ENCODE measurements around the gene CEACAM5.

Gene CEACAM5

DNA sequence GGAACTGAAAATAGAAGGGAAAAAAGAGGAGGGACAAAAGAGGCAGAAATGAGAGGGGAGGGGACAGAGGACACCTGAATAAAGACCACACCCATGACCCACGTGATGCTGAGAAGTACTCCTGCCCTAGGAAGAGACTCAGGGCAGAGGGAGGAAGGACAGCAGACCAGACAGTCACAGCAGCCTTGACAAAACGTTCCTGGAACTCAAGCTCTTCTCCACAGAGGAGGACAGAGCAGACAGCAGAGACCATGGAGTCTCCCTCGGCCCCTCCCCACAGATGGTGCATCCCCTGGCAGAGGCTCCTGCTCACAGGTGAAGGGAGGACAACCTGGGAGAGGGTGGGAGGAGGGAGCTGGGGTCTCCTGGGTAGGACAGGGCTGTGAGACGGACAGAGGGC is at the start of gene CEACAM5:
CEACAM5 (plus strand) TSS at position 146 of the 400 bp plus-strand sequence; CDS start at position 252, 106 bp downstream.
- no peak for DNase-seq

DNA sequence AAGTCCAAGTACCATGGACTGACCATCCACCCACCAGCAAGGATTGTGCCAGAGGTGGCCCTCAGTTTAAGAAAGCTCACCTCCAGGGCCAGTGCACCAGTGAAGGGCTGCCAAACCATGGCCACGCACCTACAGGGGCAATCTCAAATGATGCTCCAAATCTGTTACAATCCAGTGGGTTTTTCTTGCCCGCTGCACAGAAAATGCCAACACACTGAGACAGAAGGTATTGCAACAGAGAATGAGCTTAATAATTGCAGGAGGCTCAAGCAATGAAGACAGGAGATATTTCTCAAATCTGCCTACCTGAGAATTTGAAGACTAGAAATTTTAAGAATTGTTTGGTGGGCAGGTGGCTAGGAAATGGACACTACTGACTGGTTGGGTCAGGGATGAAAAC is 42.4 kb upstream of the CEACAM5 start:
- DNase-seq = no peak

DNA sequence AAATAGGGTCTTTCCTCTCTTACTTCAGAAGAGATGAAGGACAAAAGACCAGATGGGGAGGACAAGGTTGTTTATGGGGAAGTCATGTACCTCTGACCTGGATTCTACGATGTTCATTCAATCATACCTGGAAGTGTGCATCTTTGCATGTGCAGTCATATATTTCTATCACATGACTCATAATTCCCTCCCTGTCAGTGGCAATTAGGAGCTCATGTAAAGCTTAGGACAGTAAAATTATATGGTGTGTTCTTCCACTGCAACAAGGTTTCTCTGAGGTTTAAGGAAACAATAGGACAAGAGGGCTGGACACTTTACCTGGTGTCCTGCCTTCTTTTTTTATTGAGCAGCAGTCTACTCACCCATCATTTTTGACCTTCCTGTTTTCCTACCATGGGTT is 40.1 kb upstream of the CEACAM5 start:
- no peak for DNase-seq

DNA sequence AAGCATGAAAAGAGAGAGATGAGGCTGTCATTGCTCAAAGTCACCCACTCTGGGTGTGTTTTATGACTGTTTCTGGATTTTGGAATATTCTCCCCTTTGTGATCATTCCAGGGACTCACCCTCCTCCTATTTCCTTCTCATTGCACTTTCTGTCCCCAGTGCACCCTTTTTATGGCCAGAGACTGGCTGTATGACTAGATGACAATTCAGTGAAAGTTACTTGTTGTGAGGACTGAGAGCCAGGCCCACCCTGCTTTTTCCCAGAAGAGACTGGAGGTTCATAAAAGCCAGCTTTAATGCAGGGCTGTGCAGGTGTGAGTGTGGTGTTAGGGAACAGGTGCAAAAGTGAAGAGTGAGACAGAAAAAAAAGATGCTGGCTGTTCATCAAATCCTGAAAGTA is 37.7 kb upstream of the CEACAM5 start:
- no peak for DNase-seq

DNA sequence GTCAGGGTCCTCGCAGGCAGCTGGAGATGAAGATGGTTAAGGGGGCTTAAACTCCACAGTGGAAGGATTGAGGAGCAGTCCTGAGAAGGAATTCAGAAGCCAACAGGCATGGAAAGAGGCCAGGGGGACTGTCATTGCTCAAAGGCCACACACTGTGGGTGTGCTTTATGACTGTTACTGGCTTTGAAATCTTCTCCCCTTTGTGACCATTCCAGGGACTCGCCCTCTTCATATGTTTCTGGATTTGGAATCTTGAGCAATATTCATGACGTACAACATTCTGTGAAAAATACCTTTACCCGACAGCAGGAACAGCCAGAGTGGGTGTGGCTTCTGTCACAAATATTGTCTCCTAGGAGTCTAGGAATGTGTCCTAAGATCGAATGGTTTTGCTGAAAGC is 36.9 kb upstream of the CEACAM5 start:
- no peak for DNase-seq

DNA sequence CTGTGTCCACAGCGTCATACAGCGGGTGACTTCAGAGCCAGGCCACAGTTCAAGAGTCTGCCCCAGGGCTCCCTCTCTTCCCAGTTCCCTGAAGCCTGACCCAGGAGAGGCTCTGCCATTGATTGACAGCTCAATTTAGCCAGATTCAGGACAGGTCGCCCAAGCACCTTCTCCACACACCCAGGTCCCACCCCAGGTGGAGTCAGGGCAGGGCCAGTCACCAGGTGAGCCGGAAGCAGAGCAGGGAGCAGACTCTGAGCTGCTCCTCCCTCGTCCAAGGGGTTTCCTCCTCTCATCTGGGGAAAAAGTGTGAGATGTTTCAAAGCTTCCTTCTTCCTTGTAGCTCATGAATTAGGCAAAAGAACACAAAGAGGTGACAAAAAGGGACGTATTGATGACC is 26.0 kb upstream of the CEACAM5 start:
- no peak for DNase-seq

DNA sequence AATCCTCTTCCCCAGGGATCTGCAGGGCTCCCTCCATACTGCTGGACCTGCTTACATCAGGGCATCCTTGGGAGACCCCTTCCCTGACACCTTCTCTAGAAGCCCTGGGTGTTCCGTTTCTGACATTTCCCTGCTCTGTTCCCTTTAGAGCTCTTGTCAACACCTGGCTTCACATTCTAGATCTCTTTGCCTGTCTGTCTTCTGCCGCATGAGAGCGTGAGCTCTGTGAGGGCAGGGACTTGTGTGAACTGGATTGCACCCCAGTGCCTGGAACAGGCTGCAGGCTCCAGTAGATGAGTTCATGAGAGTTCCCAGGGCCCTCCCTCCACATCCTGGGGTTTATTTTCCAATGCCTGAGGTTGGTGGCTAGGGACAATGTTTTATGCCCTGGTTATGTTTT is 21.0 kb upstream of the CEACAM5 start:
- no peak for DNase-seq

GRCh38 chr19:41688098-41688497 is 20.3 kb upstream of the CEACAM5 start, which contains the start of gene CEACAM7:
CEACAM7 (minus strand) TSS chr19:41688270; CDS start chr19:41688165, 105 bp downstream.
- no peak for DNase-seq

- no peak for DNase-seq
These were observed 19.7 kb upstream of the CEACAM5 start for GRCh38 chr19:41688687-41689086.

GRCh38 chr19:41689993-41690800 is 18.2 kb upstream of the CEACAM5 start:
- no peak for DNase-seq

GRCh38 chr19:41690801-41691065 is 17.7 kb upstream of the CEACAM5 start:
- DNase-seq = no peak

DNA sequence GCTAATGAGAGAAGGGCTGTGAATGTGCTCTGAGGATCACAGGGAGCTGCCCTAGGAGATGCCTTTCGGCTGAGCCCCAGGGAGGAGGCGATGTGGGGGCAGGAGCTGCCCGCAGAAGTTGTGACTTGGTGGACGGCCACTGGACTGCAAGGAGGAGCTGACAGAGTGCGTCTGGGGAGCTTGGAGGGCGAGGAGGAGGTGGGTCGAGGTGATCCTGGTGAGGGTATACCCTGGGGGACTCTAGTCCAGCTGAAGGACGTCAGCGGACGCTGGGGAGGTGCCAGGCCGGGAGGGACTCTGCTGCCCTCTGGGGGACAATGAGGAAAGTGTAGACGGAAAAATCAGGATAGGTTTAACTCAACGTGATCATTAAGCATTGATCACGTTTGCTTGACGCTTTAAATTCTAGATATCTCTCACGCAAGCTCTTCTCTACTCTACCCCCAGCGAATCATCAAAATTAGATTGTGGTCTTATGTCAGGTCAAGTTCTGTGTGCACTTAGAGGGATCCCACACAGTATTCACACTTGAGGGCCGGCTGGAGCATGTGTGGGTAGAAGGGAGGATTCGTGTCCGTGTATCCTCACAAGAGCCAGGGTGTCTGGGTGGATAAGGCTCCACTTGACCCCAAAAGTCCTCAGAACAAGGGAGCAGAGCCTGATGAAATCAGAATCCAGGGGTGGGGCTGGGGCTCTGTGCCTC is 17.0 kb upstream of the CEACAM5 start:
- no peak for DNase-seq

DNA sequence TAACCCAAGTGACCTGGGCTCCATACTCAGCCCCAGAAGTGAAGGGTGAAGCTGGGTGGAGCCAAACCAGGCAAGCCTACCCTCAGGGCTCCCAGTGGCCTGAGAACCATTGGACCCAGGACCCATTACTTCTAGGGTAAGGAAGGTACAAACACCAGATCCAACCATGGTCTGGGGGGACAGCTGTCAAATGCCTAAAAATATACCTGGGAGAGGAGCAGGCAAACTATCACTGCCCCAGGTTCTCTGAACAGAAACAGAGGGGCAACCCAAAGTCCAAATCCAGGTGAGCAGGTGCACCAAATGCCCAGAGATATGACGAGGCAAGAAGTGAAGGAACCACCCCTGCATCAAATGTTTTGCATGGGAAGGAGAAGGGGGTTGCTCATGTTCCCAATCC is 14.2 kb upstream of the CEACAM5 start:
- DNase-seq = no peak

- no peak for DNase-seq
These were observed 13.4 kb upstream of the CEACAM5 start for GRCh38 chr19:41694831-41695635.

DNA sequence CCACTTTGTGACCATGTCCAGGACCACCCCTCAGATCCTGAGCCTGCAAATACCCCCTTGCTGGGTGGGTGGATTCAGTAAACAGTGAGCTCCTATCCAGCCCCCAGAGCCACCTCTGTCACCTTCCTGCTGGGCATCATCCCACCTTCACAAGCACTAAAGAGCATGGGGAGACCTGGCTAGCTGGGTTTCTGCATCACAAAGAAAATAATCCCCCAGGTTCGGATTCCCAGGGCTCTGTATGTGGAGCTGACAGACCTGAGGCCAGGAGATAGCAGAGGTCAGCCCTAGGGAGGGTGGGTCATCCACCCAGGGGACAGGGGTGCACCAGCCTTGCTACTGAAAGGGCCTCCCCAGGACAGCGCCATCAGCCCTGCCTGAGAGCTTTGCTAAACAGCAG is 12.7 kb upstream of the CEACAM5 start:
- no peak for DNase-seq

DNA sequence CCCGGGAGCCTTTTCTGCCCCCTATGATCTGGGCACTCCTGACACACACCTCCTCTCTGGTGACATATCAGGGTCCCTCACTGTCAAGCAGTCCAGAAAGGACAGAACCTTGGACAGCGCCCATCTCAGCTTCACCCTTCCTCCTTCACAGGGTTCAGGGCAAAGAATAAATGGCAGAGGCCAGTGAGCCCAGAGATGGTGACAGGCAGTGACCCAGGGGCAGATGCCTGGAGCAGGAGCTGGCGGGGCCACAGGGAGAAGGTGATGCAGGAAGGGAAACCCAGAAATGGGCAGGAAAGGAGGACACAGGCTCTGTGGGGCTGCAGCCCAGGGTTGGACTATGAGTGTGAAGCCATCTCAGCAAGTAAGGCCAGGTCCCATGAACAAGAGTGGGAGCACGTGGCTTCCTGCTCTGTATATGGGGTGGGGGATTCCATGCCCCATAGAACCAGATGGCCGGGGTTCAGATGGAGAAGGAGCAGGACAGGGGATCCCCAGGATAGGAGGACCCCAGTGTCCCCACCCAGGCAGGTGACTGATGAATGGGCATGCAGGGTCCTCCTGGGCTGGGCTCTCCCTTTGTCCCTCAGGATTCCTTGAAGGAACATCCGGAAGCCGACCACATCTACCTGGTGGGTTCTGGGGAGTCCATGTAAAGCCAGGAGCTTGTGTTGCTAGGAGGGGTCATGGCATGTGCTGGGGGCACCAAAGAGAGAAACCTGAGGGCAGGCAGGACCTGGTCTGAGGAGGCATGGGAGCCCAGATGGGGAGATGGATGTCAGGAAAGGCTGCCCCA is 11.8 kb upstream of the CEACAM5 start:
- DNase-seq = no peak

DNA sequence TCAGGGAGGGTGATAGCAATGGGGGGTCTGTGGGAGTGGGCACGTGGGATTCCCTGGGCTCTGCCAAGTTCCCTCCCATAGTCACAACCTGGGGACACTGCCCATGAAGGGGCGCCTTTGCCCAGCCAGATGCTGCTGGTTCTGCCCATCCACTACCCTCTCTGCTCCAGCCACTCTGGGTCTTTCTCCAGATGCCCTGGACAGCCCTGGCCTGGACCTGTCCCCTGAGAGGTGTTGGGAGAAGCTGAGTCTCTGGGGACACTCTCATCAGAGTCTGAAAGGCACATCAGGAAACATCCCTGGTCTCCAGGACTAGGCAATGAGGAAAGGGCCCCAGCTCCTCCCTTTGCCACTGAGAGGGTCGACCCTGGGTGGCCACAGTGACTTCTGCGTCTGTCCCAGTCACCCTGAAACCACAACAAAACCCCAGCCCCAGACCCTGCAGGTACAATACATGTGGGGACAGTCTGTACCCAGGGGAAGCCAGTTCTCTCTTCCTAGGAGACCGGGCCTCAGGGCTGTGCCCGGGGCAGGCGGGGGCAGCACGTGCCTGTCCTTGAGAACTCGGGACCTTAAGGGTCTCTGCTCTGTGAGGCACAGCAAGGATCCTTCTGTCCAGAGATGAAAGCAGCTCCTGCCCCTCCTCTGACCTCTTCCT is 11.1 kb upstream of the CEACAM5 start:
- DNase-seq = no peak

GRCh38 chr19:41698746-41699230 is 9.6 kb upstream of the CEACAM5 start:
- DNase-seq = no peak

DNA sequence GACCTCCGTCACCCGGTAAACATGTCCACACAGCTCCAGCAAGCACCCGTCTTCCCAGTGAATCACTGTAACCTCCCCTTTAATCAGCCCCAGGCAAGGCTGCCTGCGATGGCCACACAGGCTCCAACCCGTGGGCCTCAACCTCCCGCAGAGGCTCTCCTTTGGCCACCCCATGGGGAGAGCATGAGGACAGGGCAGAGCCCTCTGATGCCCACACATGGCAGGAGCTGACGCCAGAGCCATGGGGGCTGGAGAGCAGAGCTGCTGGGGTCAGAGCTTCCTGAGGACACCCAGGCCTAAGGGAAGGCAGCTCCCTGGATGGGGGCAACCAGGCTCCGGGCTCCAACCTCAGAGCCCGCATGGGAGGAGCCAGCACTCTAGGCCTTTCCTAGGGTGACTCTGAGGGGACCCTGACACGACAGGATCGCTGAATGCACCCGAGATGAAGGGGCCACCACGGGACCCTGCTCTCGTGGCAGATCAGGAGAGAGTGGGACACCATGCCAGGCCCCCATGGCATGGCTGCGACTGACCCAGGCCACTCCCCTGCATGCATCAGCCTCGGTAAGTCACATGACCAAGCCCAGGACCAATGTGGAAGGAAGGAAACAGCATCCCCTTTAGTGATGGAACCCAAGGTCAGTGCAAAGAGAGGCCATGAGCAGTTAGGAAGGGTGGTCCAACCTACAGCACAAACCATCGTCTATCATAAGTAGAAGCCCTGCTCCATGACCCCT is 9.0 kb upstream of the CEACAM5 start:
- no peak for DNase-seq

- DNase-seq = no peak
These were observed 8.5 kb upstream of the CEACAM5 start for GRCh38 chr19:41699968-41700323.

DNA sequence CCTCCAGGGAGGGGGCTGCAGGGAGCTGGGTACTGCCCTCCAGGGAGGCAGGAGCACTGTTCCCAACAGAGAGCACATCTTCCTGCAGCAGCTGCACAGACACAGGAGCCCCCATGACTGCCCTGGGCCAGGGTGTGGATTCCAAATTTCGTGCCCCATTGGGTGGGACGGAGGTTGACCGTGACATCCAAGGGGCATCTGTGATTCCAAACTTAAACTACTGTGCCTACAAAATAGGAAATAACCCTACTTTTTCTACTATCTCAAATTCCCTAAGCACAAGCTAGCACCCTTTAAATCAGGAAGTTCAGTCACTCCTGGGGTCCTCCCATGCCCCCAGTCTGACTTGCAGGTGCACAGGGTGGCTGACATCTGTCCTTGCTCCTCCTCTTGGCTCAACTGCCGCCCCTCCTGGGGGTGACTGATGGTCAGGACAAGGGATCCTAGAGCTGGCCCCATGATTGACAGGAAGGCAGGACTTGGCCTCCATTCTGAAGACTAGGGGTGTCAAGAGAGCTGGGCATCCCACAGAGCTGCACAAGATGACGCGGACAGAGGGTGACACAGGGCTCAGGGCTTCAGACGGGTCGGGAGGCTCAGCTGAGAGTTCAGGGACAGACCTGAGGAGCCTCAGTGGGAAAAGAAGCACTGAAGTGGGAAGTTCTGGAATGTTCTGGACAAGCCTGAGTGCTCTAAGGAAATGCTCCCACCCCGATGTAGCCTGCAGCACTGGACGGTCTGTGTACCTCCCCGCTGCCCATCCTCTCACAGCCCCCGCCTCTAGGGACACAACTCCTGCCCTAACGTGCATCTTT is 7.8 kb upstream of the CEACAM5 start:
- DNase-seq = no peak

Measured in NCI-H2107 (cell line).